KBM-7 (cell line): Measurements from ENCODE around the gene SRSF3.

Experiments
- DNase-seq: peaks from one replicate; pipeline ENCODE4 v3.0.0-alpha.2; 2015
- in situ Hi-C: fragments of 300-500 bp; cut with MboI; formaldehyde crosslinking; loops from 2 replicates; pipeline ENCODE4 v1.14.3; 2020; ENCODE audit warnings: low sequenced_read_pairs, low pct_unique_long_range_greater_than_20kb, mixed read lengths

Gene SRSF3

DNA sequence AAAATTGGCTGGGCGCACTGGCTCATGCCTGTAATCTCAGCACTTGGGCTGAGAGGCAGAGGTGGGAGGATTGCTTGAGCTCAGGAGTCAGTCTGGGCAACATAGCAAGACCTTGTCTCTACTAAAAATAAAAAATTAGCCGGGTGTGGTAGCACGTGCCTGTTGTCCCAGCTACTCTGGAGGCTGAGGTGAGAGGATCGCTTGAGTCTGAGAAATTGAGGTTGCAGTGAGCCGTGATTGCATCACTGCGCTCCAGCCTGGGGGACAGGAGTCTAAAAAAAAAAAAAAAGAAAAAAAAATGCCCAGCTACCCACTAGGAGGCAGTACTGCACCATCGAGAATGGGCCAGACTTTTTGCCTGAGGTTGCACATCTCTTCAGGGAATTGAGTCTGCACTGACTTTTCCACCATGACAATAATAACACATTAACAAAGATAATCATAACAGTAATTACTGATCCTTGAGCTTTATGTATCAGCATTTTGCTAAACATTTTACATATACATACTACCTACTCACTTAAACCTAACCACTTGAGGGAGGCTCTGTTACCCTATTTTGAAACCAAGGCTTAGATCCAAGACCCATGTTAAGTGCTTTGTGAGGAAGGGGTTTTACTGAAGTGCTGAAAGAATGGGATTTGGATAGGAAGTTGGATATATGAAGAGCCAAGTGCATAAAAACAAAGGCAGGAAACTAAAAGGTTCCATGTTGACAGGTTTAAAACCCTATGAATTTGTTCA lies 21.0 kb downstream of the SRSF3 start:
- in situ Hi-C loops, result no loop called here
- peak; percentile 93 for DNase-seq

GRCh38 chr6:36616893-36617521 lies 22.8 kb downstream of the SRSF3 start:
- no peak for DNase-seq
- in situ Hi-C loops, result no loop called here

DNA sequence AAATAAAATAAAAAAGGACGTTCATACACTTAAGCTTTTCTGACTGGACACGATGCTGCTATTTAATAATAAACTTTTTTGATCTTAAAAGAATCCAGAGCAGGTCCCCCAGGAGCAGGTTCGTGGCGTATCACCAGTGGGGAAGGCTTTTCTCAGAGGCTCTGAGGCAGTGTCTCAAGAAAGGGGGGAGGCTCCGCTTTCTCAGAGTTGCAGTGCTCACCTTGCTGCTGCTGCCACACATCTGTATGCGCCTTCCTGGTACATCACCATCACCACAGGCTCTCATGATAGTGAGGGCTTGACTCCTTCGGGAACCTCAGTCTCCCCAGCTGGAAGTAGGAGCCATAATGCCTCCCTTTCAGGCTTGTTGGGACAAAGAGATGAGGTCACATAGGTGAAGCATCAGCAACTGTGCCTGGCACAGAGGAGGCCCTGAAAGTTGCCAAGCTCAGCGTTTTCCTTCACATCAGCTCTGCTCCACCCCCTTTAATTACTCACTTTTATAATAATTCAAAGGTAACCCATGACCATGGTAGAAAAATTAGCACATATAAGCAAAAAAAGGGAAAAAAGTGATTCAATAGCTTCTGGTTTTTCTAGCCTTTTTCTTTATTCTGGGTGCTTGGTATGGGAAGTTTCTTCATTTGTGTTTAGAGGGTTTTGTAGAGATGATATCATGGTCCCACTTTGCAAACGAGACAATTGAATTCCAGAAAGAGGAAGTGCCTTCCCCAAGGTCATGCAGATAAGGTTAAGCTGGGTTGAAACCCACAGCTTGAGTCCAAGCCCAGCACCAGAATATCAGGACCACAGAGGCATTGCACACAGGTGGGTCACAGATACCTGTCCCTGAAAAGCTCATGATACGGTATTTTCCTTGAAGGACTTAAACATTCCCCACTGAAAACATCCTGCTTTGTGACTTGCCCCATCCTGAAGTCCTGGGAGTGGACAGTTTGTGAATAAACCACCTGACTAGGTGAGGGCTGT lies 24.5 kb downstream of the SRSF3 start:
- in situ Hi-C loops, result no loop called here
- DNase-seq, result peak; percentile 76

- DNase-seq, result no peak
- in situ Hi-C loops, result loop anchor here (10.0 kb wide), 1 partner anchor 63 kb away; no protein-coding TSS in a partner anchor
Measured at GRCh38 chr6:36621371-36621855, 27.3 kb downstream of the SRSF3 start.

- DNase-seq, result no peak
- in situ Hi-C loops, result loop anchor here (10.0 kb wide), 1 partner anchor 62 kb away; no protein-coding TSS in a partner anchor
Measured at GRCh38 chr6:36622901-36623546, 28.9 kb downstream of the SRSF3 start.

DNA sequence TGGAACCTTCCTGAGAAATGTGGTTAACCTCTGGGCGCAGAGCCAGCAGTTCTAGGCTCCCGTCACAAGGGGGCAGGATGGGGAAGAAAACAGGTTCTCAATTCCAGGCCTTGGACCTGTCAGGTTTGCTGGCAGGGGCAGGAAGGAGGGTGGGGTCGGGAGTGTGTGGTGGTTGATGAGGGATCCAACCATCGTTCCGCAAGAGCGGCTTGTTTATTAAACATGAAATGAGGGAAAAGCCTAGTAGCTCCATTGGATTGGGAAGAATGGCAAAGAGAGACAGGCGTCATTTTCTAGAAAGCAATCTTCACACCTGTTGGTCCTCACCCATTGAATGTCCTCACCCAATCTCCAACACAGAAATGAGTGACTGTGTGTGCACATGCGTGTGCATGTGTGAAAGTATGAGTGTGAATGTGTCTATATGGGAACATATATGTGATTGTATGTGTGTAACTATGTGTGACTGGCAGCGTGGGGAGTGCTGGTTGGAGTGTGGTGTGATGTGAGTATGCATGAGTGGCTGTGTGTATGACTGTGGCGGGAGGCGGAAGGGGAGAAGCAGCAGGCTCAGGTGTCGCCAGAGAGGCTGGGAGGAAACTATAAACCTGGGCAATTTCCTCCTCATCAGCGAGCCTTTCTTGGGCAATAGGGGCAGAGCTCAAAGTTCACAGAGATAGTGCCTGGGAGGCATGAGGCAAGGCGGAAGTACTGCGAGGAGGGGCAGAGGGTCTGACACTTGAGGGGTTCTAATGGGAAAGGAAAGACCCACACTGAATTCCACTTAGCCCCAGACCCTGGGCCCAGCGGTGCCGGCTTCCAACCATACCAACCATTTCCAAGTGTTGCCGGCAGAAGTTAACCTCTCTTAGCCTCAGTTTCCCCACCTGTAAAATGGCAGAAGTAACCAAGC lies 29.6 kb downstream of the SRSF3 start:
- DNase-seq, result peak; percentile 93
- in situ Hi-C loops, result loop anchor here (10.0 kb wide), 1 partner anchor 61 kb away; no protein-coding TSS in a partner anchor

DNA sequence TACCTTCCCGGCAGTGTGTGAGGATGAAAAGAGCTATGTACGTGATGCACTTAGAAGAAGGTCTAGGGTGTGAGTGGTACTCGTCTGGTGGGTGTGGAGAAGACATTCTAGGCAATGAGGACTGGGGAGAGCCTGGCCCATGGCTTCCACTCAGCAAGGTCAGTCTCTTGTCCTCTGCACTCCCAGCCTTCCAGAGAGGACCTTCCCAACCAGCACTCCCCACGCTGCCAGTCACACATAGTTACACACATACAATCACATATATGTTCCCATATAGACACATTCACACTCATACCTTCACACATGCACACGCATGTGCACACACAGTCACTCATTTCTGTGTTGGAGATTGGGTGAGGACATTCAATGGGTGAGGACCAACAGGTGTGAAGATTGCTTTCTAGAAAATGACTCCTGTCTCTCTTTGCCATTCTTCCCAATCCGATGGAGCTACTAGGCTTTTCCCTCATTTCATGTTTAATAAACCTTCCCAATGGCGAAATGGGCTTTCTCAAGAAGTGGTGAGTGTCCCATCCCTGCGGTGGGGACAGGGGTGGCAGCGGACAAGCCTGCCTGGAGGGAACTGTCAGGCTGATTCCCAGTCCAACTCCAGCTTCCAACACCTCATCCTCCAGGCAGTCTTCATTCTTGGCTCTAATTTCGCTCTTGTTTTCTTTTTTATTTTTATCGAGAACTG lies 30.4 kb downstream of the SRSF3 start:
- in situ Hi-C loops, result loop anchor here (10.0 kb wide), 1 partner anchor 60 kb away; no protein-coding TSS in a partner anchor
- no peak for DNase-seq

DNA sequence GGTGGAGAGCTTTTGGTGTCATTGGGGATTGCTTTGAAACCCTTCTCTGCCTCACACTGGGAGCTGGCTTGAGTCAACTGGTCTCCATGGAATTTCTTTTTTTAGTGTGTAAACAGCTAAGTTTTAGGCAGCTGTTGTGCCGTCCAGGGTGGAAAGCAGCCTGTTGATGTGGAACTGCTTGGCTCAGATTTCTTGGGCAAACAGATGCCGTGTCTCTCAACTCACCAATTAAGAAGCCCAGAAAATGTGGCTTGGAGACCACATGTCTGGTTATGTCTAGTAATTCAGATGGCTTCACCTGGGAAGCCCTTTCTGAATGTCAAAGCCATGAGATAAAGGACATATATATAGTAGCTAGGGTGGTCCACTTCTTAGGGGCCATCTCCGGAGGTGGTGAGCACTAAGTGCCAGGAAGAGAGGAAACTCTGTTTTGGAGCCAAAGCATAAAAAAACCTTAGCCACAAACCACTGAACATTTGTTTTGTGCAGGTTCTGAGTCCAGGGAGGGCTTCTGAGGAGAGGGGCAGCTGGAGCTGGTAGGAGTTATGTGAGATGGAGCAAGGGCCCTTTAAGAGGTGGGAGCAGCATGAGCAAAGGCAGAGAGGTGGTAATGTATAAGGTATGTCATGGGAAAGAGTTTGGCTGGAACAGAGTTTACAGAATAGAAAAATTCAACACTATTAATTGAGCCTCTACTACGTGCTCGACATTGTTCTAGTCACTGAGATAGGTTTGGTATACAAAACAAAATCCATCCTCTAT lies 31.2 kb downstream of the SRSF3 start:
- in situ Hi-C loops, result loop anchor here (10.0 kb wide), 1 partner anchor 59 kb away; no protein-coding TSS in a partner anchor
- no peak for DNase-seq

DNA sequence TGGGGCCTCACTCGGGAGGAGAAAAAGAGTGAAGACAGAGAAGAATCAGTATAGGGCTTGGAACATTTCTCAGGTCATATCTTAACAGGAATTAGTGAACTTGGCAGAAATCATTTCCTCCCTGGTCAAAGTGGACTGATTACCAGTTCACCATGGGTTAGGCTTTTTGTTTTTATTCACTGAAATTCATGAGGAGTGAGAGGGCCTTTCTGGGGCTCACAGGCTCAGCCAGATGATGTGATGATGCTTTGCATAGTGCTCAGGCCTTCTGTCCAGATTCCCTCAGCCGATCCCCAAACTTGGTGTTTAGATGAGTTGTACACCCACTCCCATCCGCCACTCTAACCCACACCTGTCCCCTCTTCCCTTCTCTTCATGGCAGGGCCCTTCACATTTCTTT lies 32.5 kb downstream of the SRSF3 start:
- in situ Hi-C loops, result loop anchor here (10.0 kb wide), 1 partner anchor 58 kb away; no protein-coding TSS in a partner anchor

GRCh38 chr6:36627141-36627540 lies 33.0 kb downstream of the SRSF3 start:
- in situ Hi-C loops, result loop anchor here (10.0 kb wide), 1 partner anchor 58 kb away; no protein-coding TSS in a partner anchor
- no peak for DNase-seq

More for the DNA sequence above, 32.5 kb downstream of the SRSF3 start:
- DNase-seq, result no peak

DNA sequence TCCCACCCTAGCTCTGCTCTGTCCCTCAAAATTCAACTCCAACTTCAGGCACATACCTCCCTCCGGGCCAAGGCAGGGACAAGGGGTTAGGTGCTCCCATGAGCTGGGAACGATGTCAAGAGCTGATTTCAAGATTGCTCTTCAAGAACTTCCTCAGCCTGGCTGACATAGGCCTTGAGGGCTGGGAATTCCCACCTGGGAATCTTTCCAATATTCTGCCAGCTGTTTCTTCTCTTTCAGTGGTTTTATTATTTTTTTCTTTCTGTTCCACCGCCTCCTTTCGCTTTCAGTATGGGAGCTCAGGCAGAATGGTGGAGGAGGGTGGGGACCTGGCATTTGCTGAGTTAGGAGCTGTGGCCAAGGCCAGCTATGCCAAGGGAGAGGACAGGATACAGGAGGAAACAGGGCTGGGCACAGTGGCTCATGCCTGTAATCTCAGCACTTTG lies 33.7 kb downstream of the SRSF3 start:
- no peak for DNase-seq
- in situ Hi-C loops, result loop anchor here (10.0 kb wide), 1 partner anchor 57 kb away; no protein-coding TSS in a partner anchor

DNA sequence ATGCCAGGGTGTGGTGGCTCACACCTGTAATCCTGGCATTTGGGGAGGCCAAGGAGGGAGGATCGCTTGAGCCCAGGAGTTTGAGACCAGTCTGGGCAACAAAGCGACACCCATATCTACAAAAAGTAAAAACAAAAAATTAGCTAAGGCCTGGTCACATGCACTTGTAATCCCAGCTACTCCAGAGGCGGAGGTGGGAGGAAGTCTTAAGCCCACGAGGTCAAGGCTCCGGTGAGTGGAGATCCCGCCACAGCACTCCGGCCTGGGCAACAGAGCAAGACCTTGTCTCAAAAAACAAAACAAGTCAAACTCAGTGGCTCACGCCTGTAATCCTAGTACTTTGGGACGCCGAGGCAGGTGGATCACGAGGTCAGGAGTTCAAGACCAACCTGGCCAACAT lies 35.6 kb downstream of the SRSF3 start:
- in situ Hi-C loops, result loop anchor here (10.0 kb wide), 1 partner anchor 55 kb away; no protein-coding TSS in a partner anchor
- no peak for DNase-seq

GRCh38 chr6:36631326-36632011 lies 37.3 kb downstream of the SRSF3 start:
- in situ Hi-C loops, result no loop called here
- no peak for DNase-seq

DNA sequence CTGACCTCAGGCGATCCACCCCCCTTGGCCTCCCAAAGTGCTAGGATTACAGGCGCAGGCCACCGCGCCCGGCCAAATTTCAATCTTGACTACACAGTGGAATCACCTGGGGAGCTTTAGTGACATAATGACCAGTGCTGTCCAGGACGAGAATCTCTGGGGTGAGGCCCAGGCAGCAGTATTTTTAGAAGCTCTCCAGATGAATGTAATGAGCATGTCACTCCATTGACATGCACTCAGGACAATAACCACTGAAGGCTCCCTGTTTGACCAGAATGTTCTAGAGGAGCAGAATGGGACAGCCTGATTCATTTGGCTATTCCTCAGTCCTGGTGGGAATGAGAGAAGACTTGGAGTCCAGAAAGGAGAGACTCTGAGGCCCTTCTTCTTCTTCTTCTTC lies 39.2 kb downstream of the SRSF3 start:
- no peak for DNase-seq
- in situ Hi-C loops, result no loop called here

- in situ Hi-C loops, result no loop called here
- no peak for DNase-seq
Measured at GRCh38 chr6:36633915-36634314, 39.8 kb downstream of the SRSF3 start.
